ENCODE measurements around the gene PHF2. TPM values are rescaled to one million over a fixed set of nuclear protein-coding genes. Genes with fewer than 3 reads are reported as not detected.
A peak's percentile ranks its signal among the peaks of the same experiment; 100 is the strongest.

PHF2 gene
- total RNA-seq, 1 experiment from 2014 or later: 10.3 TPM

- ChIA-PET CTCF (no interaction called here), POLR2A (no interaction called here)
- no TSS peak for BruUV-seq (replicated peaks)
- peaks cover 15% of the 10 kb centered on the region for H3K36me3 Mint-ChIP-seq (ENCODE audit: insufficient read depth, unreplicated experiment)
- H3K9me3 Mint-ChIP-seq (ENCODE audit: unreplicated experiment): no peaks in the 10 kb centered on the region
- Histone ChIP-seq H3K27me3 (replicated peaks; ENCODE audit: control insufficient read depth, insufficient read depth, low read length) (no peaks in the 10 kb centered on the region), H3K4me3 (ENCODE audit: low read depth, low read length) (no peak overlapping the region), H3K9me3 (no peaks in the 10 kb centered on the region), H3K4me1 (no peaks in the 10 kb centered on the region), H3K36me3 (ENCODE audit: control insufficient read depth, insufficient read depth, low read length) (no peaks in the 10 kb centered on the region)
- no peak overlapping the region for H3K4me3 Mint-ChIP-seq (ENCODE audit: unreplicated experiment)
- peak in 1 of 2 experiments; percentile 6 for DNase-seq
- H3K4me1 Mint-ChIP-seq (ENCODE audit: low read depth, unreplicated experiment): no peaks in the 10 kb centered on the region
- H3K27ac Mint-ChIP-seq (ENCODE audit: unreplicated experiment): no peak overlapping the region
- H3K27me3 Mint-ChIP-seq (ENCODE audit: insufficient read depth, unreplicated experiment): no peaks in the 10 kb centered on the region
- TF ChIP-seq CTCF (IDR thresholded peaks at IDR 0.05; ENCODE audit: insufficient read depth in 1 of 2, low read depth in 1 of 2, low read length in 1 of 2, severe bottlenecking in 1 of 2, unreplicated experiment in 1 of 2): no peak
- intact Hi-C loops (cut with micrococcal nuclease; ENCODE audit: unreplicated experiment): no loop called here
Measured at GRCh38 chr9:93675336-93676150, 99.2 kb downstream of the PHF2 start.

- intact Hi-C loops (cut with micrococcal nuclease; ENCODE audit: unreplicated experiment): no loop called here
- Histone ChIP-seq H3K36me3 (ENCODE audit: control insufficient read depth, insufficient read depth, low read length) (no peaks in the 10 kb centered on the region), H3K9me3 (no peaks in the 10 kb centered on the region), H3K27me3 (replicated peaks; ENCODE audit: control insufficient read depth, insufficient read depth, low read length) (no peaks in the 10 kb centered on the region), H3K4me1 (no peaks in the 10 kb centered on the region), H3K4me3 (ENCODE audit: low read depth, low read length) (no peak overlapping the region)
- DNase-seq: peak in 1 of 2 experiments; percentile 3
- TF ChIP-seq CTCF (IDR thresholded peaks at IDR 0.05; ENCODE audit: insufficient read depth in 1 of 2, low read depth in 1 of 2, low read length in 1 of 2, severe bottlenecking in 1 of 2, unreplicated experiment in 1 of 2): no peak
- no peak overlapping the region for H3K27ac Mint-ChIP-seq (ENCODE audit: unreplicated experiment)
- H3K36me3 Mint-ChIP-seq (ENCODE audit: insufficient read depth, unreplicated experiment): peaks cover 10% of the 10 kb centered on the region
- BruUV-seq (replicated peaks): no TSS peak
- ChIA-PET CTCF (no interaction called here), POLR2A (no interaction called here)
- no peaks in the 10 kb centered on the region for H3K27me3 Mint-ChIP-seq (ENCODE audit: insufficient read depth, unreplicated experiment)
- peaks cover under 1% of the 10 kb centered on the region for H3K4me1 Mint-ChIP-seq (ENCODE audit: low read depth, unreplicated experiment)
- no peak overlapping the region for H3K4me3 Mint-ChIP-seq (ENCODE audit: unreplicated experiment)
- no peaks in the 10 kb centered on the region for H3K9me3 Mint-ChIP-seq (ENCODE audit: unreplicated experiment)
Measured at GRCh38 chr9:93676310-93677047, 100.1 kb downstream of the PHF2 start.

- peaks cover 14% of the 10 kb centered on the region for H3K36me3 Mint-ChIP-seq (ENCODE audit: insufficient read depth, unreplicated experiment)
- intact Hi-C loops (cut with micrococcal nuclease; ENCODE audit: unreplicated experiment): no loop called here
- H3K4me1 ChIP-seq: no peaks in the 10 kb centered on the region
- H3K36me3 ChIP-seq (ENCODE audit: control insufficient read depth, insufficient read depth, low read length): no peaks in the 10 kb centered on the region
- no peak overlapping the region for H3K27ac Mint-ChIP-seq (ENCODE audit: unreplicated experiment)
- H3K9me3 ChIP-seq: no peaks in the 10 kb centered on the region
- no peak for TF ChIP-seq CTCF (IDR thresholded peaks at IDR 0.05; ENCODE audit: insufficient read depth in 1 of 2, low read depth in 1 of 2, low read length in 1 of 2, severe bottlenecking in 1 of 2, unreplicated experiment in 1 of 2)
- peak in 1 of 2 experiments; percentile 12 for DNase-seq
- BruUV-seq (replicated peaks): no TSS peak
- POLR2A ChIA-PET: no interaction called here
- H3K4me1 Mint-ChIP-seq (ENCODE audit: low read depth, unreplicated experiment): peaks cover 4% of the 10 kb centered on the region
- H3K9me3 Mint-ChIP-seq (ENCODE audit: unreplicated experiment): no peaks in the 10 kb centered on the region
- no peak overlapping the region for H3K4me3 Mint-ChIP-seq (ENCODE audit: unreplicated experiment)
- no peaks in the 10 kb centered on the region for H3K27me3 Mint-ChIP-seq (ENCODE audit: insufficient read depth, unreplicated experiment)
- no peaks in the 10 kb centered on the region for H3K27me3 ChIP-seq (replicated peaks; ENCODE audit: control insufficient read depth, insufficient read depth, low read length)
- CTCF ChIA-PET: no interaction called here
- H3K4me3 ChIP-seq (ENCODE audit: low read depth, low read length): no peak overlapping the region
Measured at GRCh38 chr9:93677048-93677571, 100.7 kb downstream of the PHF2 start.
